HTR-8/SVneo (cell line): Measurements from ENCODE around the gene NFX1.
A peak's percentile ranks its signal among the peaks of the same experiment; 100 is the strongest.
"Not testable (repeated sequence)": the region's sequence is repeated elsewhere in the genome, so short reads cannot be mapped to it uniquely, and the experiment has no call there.

Experiments
- DNase-seq: peaks from one replicate; pipeline ENCODE4 v3.0.0; 2011; ENCODE audit warnings: low spot score, mixed read lengths; ENCODE audit not compliant: insufficient read length
- FAIRE-seq: peaks from 2 replicates; lab custom pipeline; 2011; peaks lifted over from hg19 to GRCh38; lab: Jason Lieb, UNC

The NFX1 gene

GRCh38 chr9:33383396-33383795 is 93.1 kb downstream of the NFX1 start:
- not testable (repeated sequence) for DNase-seq, FAIRE-seq

GRCh38 chr9:33385536-33385935 is 95.2 kb downstream of the NFX1 start:
- not testable (repeated sequence) for DNase-seq, FAIRE-seq

- DNase-seq, FAIRE-seq: not testable (repeated sequence)
Measured at GRCh38 chr9:33385979-33386640, 95.8 kb downstream of the NFX1 start.

GRCh38 chr9:33386641-33386996 is 96.3 kb downstream of the NFX1 start:
- not testable (repeated sequence) for FAIRE-seq, DNase-seq

GRCh38 chr9:33386998-33387397 is 96.7 kb downstream of the NFX1 start:
- FAIRE-seq, DNase-seq: not testable (repeated sequence)

GRCh38 chr9:33388110-33388994 is 98.0 kb downstream of the NFX1 start:
- no peak for DNase-seq
- FAIRE-seq: no peak

GRCh38 chr9:33391111-33391771 is 100.9 kb downstream of the NFX1 start:
- DNase-seq: peak; percentile 35
- FAIRE-seq: not testable (repeated sequence)

- DNase-seq, FAIRE-seq: not testable (repeated sequence)
Measured at GRCh38 chr9:33392591-33393021, 102.3 kb downstream of the NFX1 start.

GRCh38 chr9:33393581-33393980 is 103.3 kb downstream of the NFX1 start:
- DNase-seq (no peak), FAIRE-seq (no peak)

- not testable (repeated sequence) for FAIRE-seq, DNase-seq
Measured at GRCh38 chr9:33393986-33394385, 103.7 kb downstream of the NFX1 start.

- not testable (repeated sequence) for FAIRE-seq, DNase-seq
Measured at GRCh38 chr9:33395159-33395879, 105.0 kb downstream of the NFX1 start.

GRCh38 chr9:33397801-33398200 is 107.5 kb downstream of the NFX1 start:
- not testable (repeated sequence) for DNase-seq, FAIRE-seq

GRCh38 chr9:33399047-33399446 is 108.7 kb downstream of the NFX1 start:
- not testable (repeated sequence) for DNase-seq, FAIRE-seq

- not testable (repeated sequence) for FAIRE-seq, DNase-seq
Measured at GRCh38 chr9:33401809-33402208, 111.5 kb downstream of the NFX1 start.

GRCh38 chr9:33402371-33402770 is 112.1 kb downstream of the NFX1 start, which contains the start of gene AQP7:
Gene AQP7 (minus strand): TSS chr9:33402568. CDS start chr9:33401262, 1,306 bp downstream.
- FAIRE-seq: not testable (repeated sequence)

GRCh38 chr9:33403941-33404787 is 113.8 kb downstream of the NFX1 start:
- no peak for FAIRE-seq
- DNase-seq: no peak

More at GRCh38 chr9:33402371-33402770, 112.1 kb downstream of the NFX1 start, which contains the start of gene AQP7:
- not testable (repeated sequence) for DNase-seq

- DNase-seq (no peak), FAIRE-seq (no peak)
Measured at GRCh38 chr9:33404788-33405362, 114.6 kb downstream of the NFX1 start.

- DNase-seq (no peak), FAIRE-seq (no peak)
Measured at GRCh38 chr9:33407061-33407460, 116.7 kb downstream of the NFX1 start.
